Measurements from ENCODE around the gene TELO2.
A peak's percentile ranks its signal among the peaks of the same experiment; 100 is the strongest.

The TELO2 gene

GRCh38 chr16:1539720-1540555, 46.8 kb downstream of the TELO2 start:
- DNase-seq = no peak

GRCh38 chr16:1540556-1540855, 47.3 kb downstream of the TELO2 start:
- DNase-seq = no peak

- DNase-seq = no peak
These were observed 48.4 kb downstream of the TELO2 start for GRCh38 chr16:1541293-1542165.

- no peak for DNase-seq
These were observed 49.0 kb downstream of the TELO2 start for GRCh38 chr16:1542166-1542500.

- no peak for DNase-seq
These were observed 49.4 kb downstream of the TELO2 start for GRCh38 chr16:1542533-1542932.

GRCh38 chr16:1543085-1543896, 50.1 kb downstream of the TELO2 start:
- peak; percentile 74 for DNase-seq

GRCh38 chr16:1545044-1546040, 52.2 kb downstream of the TELO2 start:
- DNase-seq = no peak

GRCh38 chr16:1546430-1546829, 53.3 kb downstream of the TELO2 start:
- DNase-seq = no peak

- no peak for DNase-seq
These were observed 55.1 kb downstream of the TELO2 start for GRCh38 chr16:1548233-1548632.

GRCh38 chr16:1548727-1549126, 55.6 kb downstream of the TELO2 start:
- DNase-seq = no peak

- DNase-seq = no peak
These were observed 56.9 kb downstream of the TELO2 start for GRCh38 chr16:1550069-1550468.

GRCh38 chr16:1550696-1551095, 57.5 kb downstream of the TELO2 start:
- DNase-seq = no peak

GRCh38 chr16:1551166-1551565, 58.0 kb downstream of the TELO2 start:
- no peak for DNase-seq

GRCh38 chr16:1552129-1552528, 59.0 kb downstream of the TELO2 start:
- no peak for DNase-seq

- DNase-seq = no peak
These were observed 61.0 kb downstream of the TELO2 start for GRCh38 chr16:1553946-1554825.

- no peak for DNase-seq
These were observed 61.8 kb downstream of the TELO2 start for GRCh38 chr16:1554826-1555445.

- no peak for DNase-seq
These were observed 63.1 kb downstream of the TELO2 start for GRCh38 chr16:1556254-1556653.

GRCh38 chr16:1557074-1557473, 63.9 kb downstream of the TELO2 start:
- DNase-seq = no peak

- DNase-seq = no peak
These were observed 64.4 kb downstream of the TELO2 start for GRCh38 chr16:1557576-1557975.

- DNase-seq = no peak
These were observed 66.4 kb downstream of the TELO2 start for GRCh38 chr16:1559446-1559975.
